ACC112 (cell line): Measurements from ENCODE around the gene KDM6B.
A peak's percentile ranks its signal among the peaks of the same experiment; 100 is the strongest.

Experiments used
- H2AFZ ChIP-seq: fragments of 200-600 bp; sonication (generic); one replicate; pipeline ENCODE4 v1.6.0; 2017; ENCODE audit warnings: antibody characterized with exemption, low read length; ENCODE audit not compliant: unreplicated experiment
- H3K27ac ChIP-seq: fragments of 200-600 bp; sonication (generic); 2 replicates; pipeline ENCODE4 v1.5.1; 2014; ENCODE audit warnings: low read depth, mild to moderate bottlenecking, antibody characterized with exemption, low read length, moderate library complexity
- H3K27me3 ChIP-seq: fragments of 200-600 bp; sonication (generic); 2 replicates; pipeline ENCODE4 v1.6.1; 2014; ENCODE audit warnings: mild to moderate bottlenecking, antibody characterized with exemption, low read length, moderate library complexity, mixed read lengths; ENCODE audit not compliant: insufficient read depth
- H3K36me3 ChIP-seq: fragments of 200-600 bp; sonication (generic); 2 replicates; pipeline ENCODE4 v1.6.1; 2016; ENCODE audit warnings: mild to moderate bottlenecking, antibody characterized with exemption, low read length, moderate library complexity, mixed read lengths; ENCODE audit not compliant: insufficient read depth
- H3K4me1 ChIP-seq: fragments of 200-600 bp; sonication (generic); one replicate; pipeline ENCODE4 v1.6.1; 2016; ENCODE audit warnings: low read length, mixed read lengths; ENCODE audit not compliant: insufficient read depth, unreplicated experiment, control insufficient read depth
- H3K4me3 ChIP-seq: fragments of 200-600 bp; sonication (generic); 2 replicates; pipeline ENCODE4 v1.5.1; 2014; ENCODE audit warnings: mild to moderate bottlenecking, low read depth, low read length
- H3K79me2 ChIP-seq: fragments of 200-600 bp; sonication (generic); one replicate; pipeline ENCODE4 v1.6.0; 2016; ENCODE audit warnings: low read length; ENCODE audit not compliant: control insufficient read depth, unreplicated experiment, insufficient read depth

Gene KDM6B

GRCh38 chr17:7840875-7841274 is 6.9 kb downstream of the KDM6B start:
- H3K27ac ChIP-seq: peak overlapping the region; percentile 99
- no peaks in the 10 kb centered on the region; the same call in 1 of the 2 replicates for H3K36me3 ChIP-seq
- peaks cover 33% of the 10 kb centered on the region for H3K79me2 ChIP-seq

GRCh38 chr17:7841396-7841914 is 7.4 kb downstream of the KDM6B start:
- H3K27ac ChIP-seq: peak overlapping the region; percentile 99
- H3K79me2 ChIP-seq: peaks cover 33% of the 10 kb centered on the region
- H3K4me3 ChIP-seq: peak overlapping the region; percentile 84

More at GRCh38 chr17:7840875-7841274, 6.9 kb downstream of the KDM6B start:
- Histone ChIP-seq H2AFZ (no peak overlapping the region), H3K27me3 (no peaks in the 10 kb centered on the region), H3K4me3 (peak overlapping the region; percentile 84), H3K4me1 (peaks cover 29% of the 10 kb centered on the region)

GRCh38 chr17:7841915-7842379 is 7.9 kb downstream of the KDM6B start:
- H2AFZ ChIP-seq: peak overlapping the region; percentile 31
- H3K4me1 ChIP-seq: peaks cover 28% of the 10 kb centered on the region
- no peaks in the 10 kb centered on the region for H3K27me3 ChIP-seq
- peak overlapping the region; percentile 84 for H3K4me3 ChIP-seq
- H3K36me3 ChIP-seq: no peaks in the 10 kb centered on the region; the same call in 1 of the 2 replicates
- H3K27ac ChIP-seq: peak overlapping the region; percentile 99
- H3K79me2 ChIP-seq: peaks cover 32% of the 10 kb centered on the region

More at GRCh38 chr17:7841396-7841914, 7.4 kb downstream of the KDM6B start:
- H3K27me3 ChIP-seq: no peaks in the 10 kb centered on the region
- H3K4me1 ChIP-seq: peaks cover 29% of the 10 kb centered on the region
- H2AFZ ChIP-seq: no peak overlapping the region
- no peaks in the 10 kb centered on the region; the same call in 1 of the 2 replicates for H3K36me3 ChIP-seq

GRCh38 chr17:7842380-7843256 is 8.6 kb downstream of the KDM6B start:
- peak overlapping the region; percentile 31 for H2AFZ ChIP-seq
- H3K27me3 ChIP-seq: no peaks in the 10 kb centered on the region
- H3K4me1 ChIP-seq: peaks cover 22% of the 10 kb centered on the region
- no peaks in the 10 kb centered on the region; the same call in 1 of the 2 replicates for H3K36me3 ChIP-seq
- H3K79me2 ChIP-seq: peaks cover 26% of the 10 kb centered on the region
- peak overlapping the region; percentile 84 for H3K4me3 ChIP-seq
- peak overlapping the region; percentile 99 for H3K27ac ChIP-seq

- Histone ChIP-seq H3K79me2 (peaks cover 25% of the 10 kb centered on the region), H3K36me3 (no peaks in the 10 kb centered on the region; the same call in 1 of the 2 replicates), H3K4me3 (peak overlapping the region; percentile 84), H2AFZ (no peak overlapping the region), H3K4me1 (peaks cover 22% of the 10 kb centered on the region), H3K27me3 (no peaks in the 10 kb centered on the region), H3K27ac (peak overlapping the region; percentile 99)
These were observed 9.2 kb downstream of the KDM6B start for GRCh38 chr17:7843257-7843535.

- Histone ChIP-seq H2AFZ (no peak overlapping the region), H3K4me1 (peaks cover 19% of the 10 kb centered on the region), H3K27ac (peak overlapping the region; percentile 99), H3K4me3 (peak overlapping the region; percentile 84), H3K27me3 (no peaks in the 10 kb centered on the region), H3K79me2 (peaks cover 25% of the 10 kb centered on the region), H3K36me3 (no peaks in the 10 kb centered on the region; the same call in 1 of the 2 replicates)
These were observed 9.7 kb downstream of the KDM6B start for GRCh38 chr17:7843536-7844291.

- Histone ChIP-seq H3K79me2 (peaks cover 22% of the 10 kb centered on the region), H3K27me3 (no peaks in the 10 kb centered on the region), H2AFZ (no peak overlapping the region), H3K27ac (peak overlapping the region; percentile 99), H3K4me3 (peak overlapping the region; percentile 84), H3K4me1 (peaks cover 13% of the 10 kb centered on the region), H3K36me3 (no peaks in the 10 kb centered on the region; the same call in 1 of the 2 replicates)
These were observed 10.5 kb downstream of the KDM6B start for GRCh38 chr17:7844292-7845154.

GRCh38 chr17:7845359-7846062 is 11.5 kb downstream of the KDM6B start:
- Histone ChIP-seq H2AFZ (no peak overlapping the region), H3K79me2 (peaks cover 22% of the 10 kb centered on the region), H3K27ac (peak overlapping the region; percentile 99)

GRCh38 chr17:7846063-7846735 is 12.2 kb downstream of the KDM6B start:
- Histone ChIP-seq H3K36me3 (peaks cover 5% of the 10 kb centered on the region), H3K4me1 (peaks cover 8% of the 10 kb centered on the region), H3K27me3 (no peaks in the 10 kb centered on the region), H2AFZ (no peak overlapping the region), H3K4me3 (no peak overlapping the region), H3K27ac (no peak overlapping the region), H3K79me2 (peaks cover 16% of the 10 kb centered on the region)

More at GRCh38 chr17:7845359-7846062, 11.5 kb downstream of the KDM6B start:
- Histone ChIP-seq H3K27me3 (no peaks in the 10 kb centered on the region), H3K36me3 (peaks cover 5% of the 10 kb centered on the region), H3K4me1 (peaks cover 13% of the 10 kb centered on the region), H3K4me3 (peak overlapping the region; percentile 84)
